Measurements from ENCODE around the gene ISG15. TPM values are rescaled to one million over a fixed set of nuclear protein-coding genes. Genes with fewer than 3 reads are reported as not detected.
A peak's percentile ranks its signal among the peaks of the same experiment; 100 is the strongest.

The ISG15 gene
- total RNA-seq (ENCODE audit: low replicate concordance), result 34.7 and 39.6 TPM in 2 replicates

- TF ChIP-seq CTCF (IDR thresholded peaks at IDR 0.05; ENCODE audit: insufficient read depth, low read length), result no peak
- peak; percentile 80 for DNase-seq (ENCODE audit: low read depth)
- H3K4me3 ChIP-seq (ENCODE audit: low read depth, low read length), result peak within 1 kb of the TSS; percentile 66
Measured at GRCh38 chr1:1013105-1013921, at the start of gene ISG15. TSS of gene ISG15 (plus strand) at chr1:1013497. CDS start at chr1:1013574, 77 bp downstream.

- H3K4me3 ChIP-seq (ENCODE audit: low read depth, low read length), result no peak overlapping the region
- DNase-seq (ENCODE audit: low read depth), result no peak
- TF ChIP-seq CTCF (IDR thresholded peaks at IDR 0.05; ENCODE audit: insufficient read depth, low read length), result no peak
Measured at GRCh38 chr1:963746-964525, 49.4 kb upstream of the ISG15 start.

- H3K4me3 ChIP-seq (ENCODE audit: low read depth, low read length), result no peak overlapping the region
- no peak for TF ChIP-seq CTCF (IDR thresholded peaks at IDR 0.05; ENCODE audit: insufficient read depth, low read length)
- no peak for DNase-seq (ENCODE audit: low read depth)
Measured at GRCh38 chr1:964691-965525, 48.4 kb upstream of the ISG15 start.

GRCh38 chr1:965526-966134 is 47.7 kb upstream of the ISG15 start:
- H3K4me3 ChIP-seq (ENCODE audit: low read depth, low read length), result no peak overlapping the region
- no peak for DNase-seq (ENCODE audit: low read depth)

GRCh38 chr1:966135-966703 is 47.1 kb upstream of the ISG15 start, which contains the start of gene PLEKHN1:
TSS of gene PLEKHN1 (plus strand) at chr1:966482. CDS start at chr1:966532, 50 bp downstream.
- H3K4me3 ChIP-seq (ENCODE audit: low read depth, low read length), result peak within 1 kb of the TSS; percentile 75
- DNase-seq (ENCODE audit: low read depth), result no peak
- TF ChIP-seq CTCF (IDR thresholded peaks at IDR 0.05; ENCODE audit: insufficient read depth, low read length), result no peak

More at GRCh38 chr1:965526-966134, 47.7 kb upstream of the ISG15 start:
- no peak for TF ChIP-seq CTCF (IDR thresholded peaks at IDR 0.05; ENCODE audit: insufficient read depth, low read length)

Data from fibroblast of the aortic adventitia (primary cell).